Smooth muscle cell (in vitro differentiated cells): ENCODE data around the gene SACS. TPM values are rescaled to one million over a fixed set of nuclear protein-coding genes. Genes with fewer than 3 reads are reported as not detected.
A peak's percentile ranks its signal among the peaks of the same experiment; 100 is the strongest.

ENCODE experiments used
- DNase-seq: peaks from one replicate; lab custom pipeline; 2025; ENCODE audit not compliant: unreplicated experiment; lab: John Stamatoyannopoulos, UW
- H2AFZ ChIP-seq: fragments of 200-600 bp; sonication (generic); 2 replicates; pipeline ENCODE4 v1.6.0; 2016; ENCODE audit warnings: antibody characterized with exemption, low read depth, mild to moderate bottlenecking
- H3F3A ChIP-seq: fragments of 200-600 bp; sonication (generic); 2 replicates; pipeline ENCODE4 v1.6.0; 2017; ENCODE audit warnings: antibody characterized with exemption, low read depth
- H3K27ac ChIP-seq: fragments of 200-600 bp; sonication (generic); 2 replicates; pipeline ENCODE4 v1.5.1; 2016; ENCODE audit warnings: low read depth, mild to moderate bottlenecking
- H3K27me3 ChIP-seq: fragments of 200-600 bp; sonication (generic); 2 replicates; pipeline ENCODE4 v1.6.1; 2016; ENCODE audit warnings: low read depth, mild to moderate bottlenecking
- H3K36me3 ChIP-seq: fragments of 200-600 bp; sonication (generic); 2 replicates; pipeline ENCODE4 v1.5.1; 2016; ENCODE audit warnings: low read depth
- H3K4me1 ChIP-seq: fragments of 200-600 bp; sonication (generic); 2 replicates; pipeline ENCODE4 v1.5.1; 2016; ENCODE audit warnings: low read depth
- H3K4me2 ChIP-seq: fragments of 200-600 bp; sonication (generic); 2 replicates; pipeline ENCODE4 v1.6.0; 2016; ENCODE audit warnings: mild to moderate bottlenecking
- H3K4me3 ChIP-seq: fragments of 200-600 bp; sonication (generic); 2 replicates; pipeline ENCODE4 v1.5.1; 2016; ENCODE audit warnings: mild to moderate bottlenecking
- H3K79me2 ChIP-seq: fragments of 200-600 bp; sonication (generic); 2 replicates; pipeline ENCODE4 v1.6.0; 2016; ENCODE audit warnings: low read depth, mild to moderate bottlenecking
- H3K9ac ChIP-seq: fragments of 200-600 bp; sonication (generic); 2 replicates; pipeline ENCODE4 v1.6.0; 2016; ENCODE audit warnings: low read depth
- H3K9me3 ChIP-seq: fragments of 200-600 bp; sonication (generic); replicated peaks from 2 replicates; pipeline ENCODE4 v1.5.1; 2016; ENCODE audit warnings: low read depth
- H4K20me1 ChIP-seq: fragments of 200-600 bp; sonication (generic); 2 replicates; pipeline ENCODE4 v1.6.0; 2016; ENCODE audit warnings: low read depth
- CTCF ChIP-seq: fragments of 200-600 bp; sonication (generic); IDR thresholded peaks from 2 replicates; pipeline ENCODE4 v1.5.1; 2017; ENCODE audit warnings: borderline replicate concordance, mild to moderate bottlenecking, antibody characterized with exemption; ENCODE audit not compliant: insufficient read depth, poor library complexity, severe bottlenecking
- WGBS: methylation state at CpG from one replicate; pipeline ENCODE4 v1.1.7; 2016; ENCODE audit warnings: low lambda C conversion rate; 5-methylcytosine and 5-hydroxymethylcytosine counted together
- polyA plus RNA-seq: library from polyadenylated mRNA; unstranded; fragments of >200 nt; fragmentation: Nextera tagmentation; extraction: Ambion mirVana; gene quantifications from 2 replicates; pipeline ENCODE4 v1.2.1, GENCODE V29; 2016
- total RNA-seq: library from RNA; depleted of rRNA; stranded (reverse); fragments of >200 nt; gene quantifications from 2 replicates; pipeline ENCODE4 v1.2.3, GENCODE V29; 2014

Gene SACS
- total and polyA plus RNA-seq, 2 experiments from 2014 or later, result 4.4 to 40.9 TPM

- Histone ChIP-seq H4K20me1 (no peaks in the 10 kb centered on the region), H3K9ac (no peak overlapping the region), H3K27ac (no peak overlapping the region), H3K79me2 (no peaks in the 10 kb centered on the region), H3K4me1 (no peaks in the 10 kb centered on the region), H3K27me3 (no peaks in the 10 kb centered on the region), H3F3A (no peaks in the 10 kb centered on the region), H3K36me3 (no peaks in the 10 kb centered on the region), H3K9me3 (no peaks in the 10 kb centered on the region), H3K4me3 (no peak overlapping the region), H3K4me2 (no peak overlapping the region), H2AFZ (no peak overlapping the region)
- WGBS, result 97% methylated on average over 2 of the region's 2 CpGs
- DNase-seq, result no peak
- TF ChIP-seq CTCF, result no peak
These were observed 47.0 kb downstream of the SACS start for GRCh38 chr13:23386533-23386932.

- H3K4me3 ChIP-seq, result no peak overlapping the region
- DNase-seq, result no peak
- no peak overlapping the region for H3K9ac ChIP-seq
- H3K79me2 ChIP-seq, result no peaks in the 10 kb centered on the region
- no peaks in the 10 kb centered on the region for H3K9me3 ChIP-seq
- H3K4me2 ChIP-seq, result no peak overlapping the region
- H3K36me3 ChIP-seq, result no peaks in the 10 kb centered on the region
- H4K20me1 ChIP-seq, result no peaks in the 10 kb centered on the region
- H3F3A ChIP-seq, result no peaks in the 10 kb centered on the region
- H3K4me1 ChIP-seq, result no peaks in the 10 kb centered on the region
- H2AFZ ChIP-seq, result no peak overlapping the region
- no peak overlapping the region for H3K27ac ChIP-seq
- no peaks in the 10 kb centered on the region for H3K27me3 ChIP-seq
- WGBS, result 97% methylated on average over 3 of the region's 3 CpGs
- no peak for TF ChIP-seq CTCF
These were observed 47.6 kb downstream of the SACS start for GRCh38 chr13:23385931-23386330.

GRCh38 chr13:23384111-23384510, 49.4 kb downstream of the SACS start:
- Histone ChIP-seq H3K4me2 (no peak overlapping the region), H2AFZ (no peak overlapping the region), H3K79me2 (no peaks in the 10 kb centered on the region), H3K36me3 (no peaks in the 10 kb centered on the region), H3K9ac (no peak overlapping the region), H3K4me1 (no peaks in the 10 kb centered on the region), H3K27ac (peak overlapping the region; percentile 26), H3K9me3 (no peaks in the 10 kb centered on the region), H3K4me3 (no peak overlapping the region), H3K27me3 (no peaks in the 10 kb centered on the region), H3F3A (no peaks in the 10 kb centered on the region), H4K20me1 (no peaks in the 10 kb centered on the region)
- WGBS, result 68% methylated on average over 4 of the region's 4 CpGs
- TF ChIP-seq CTCF, result no peak
- DNase-seq, result no peak

GRCh38 chr13:23383151-23383550, 50.4 kb downstream of the SACS start:
- Histone ChIP-seq H3K4me3 (no peak overlapping the region), H3K79me2 (no peaks in the 10 kb centered on the region), H3K9me3 (no peaks in the 10 kb centered on the region), H3K4me2 (no peak overlapping the region), H3K36me3 (no peaks in the 10 kb centered on the region), H3K9ac (no peak overlapping the region), H3K27me3 (no peaks in the 10 kb centered on the region), H3K4me1 (no peaks in the 10 kb centered on the region), H2AFZ (no peak overlapping the region), H3F3A (peaks cover 4% of the 10 kb centered on the region), H4K20me1 (no peaks in the 10 kb centered on the region), H3K27ac (no peak overlapping the region)
- WGBS, result 96% methylated on average over 6 of the region's 6 CpGs
- no peak for DNase-seq
- no peak for TF ChIP-seq CTCF
